GM20000 (cell line): ENCODE data around the gene CDH23.
A peak's percentile ranks its signal among the peaks of the same experiment; 100 is the strongest.

Source experiments
- DNase-seq: peaks from one replicate; pipeline ENCODE4 v3.0.0; 2012; ENCODE audit warnings: low spot score
- TF ChIP-seq, protein P1 (sequence below): IDR thresholded peaks from 2 replicates; pipeline ENCODE4 v1.5.1; 2012; ENCODE audit warnings: mild to moderate bottlenecking, control low read depth; ENCODE audit errors: extremely low read depth, missing control alignments

CDH23 gene

DNA sequence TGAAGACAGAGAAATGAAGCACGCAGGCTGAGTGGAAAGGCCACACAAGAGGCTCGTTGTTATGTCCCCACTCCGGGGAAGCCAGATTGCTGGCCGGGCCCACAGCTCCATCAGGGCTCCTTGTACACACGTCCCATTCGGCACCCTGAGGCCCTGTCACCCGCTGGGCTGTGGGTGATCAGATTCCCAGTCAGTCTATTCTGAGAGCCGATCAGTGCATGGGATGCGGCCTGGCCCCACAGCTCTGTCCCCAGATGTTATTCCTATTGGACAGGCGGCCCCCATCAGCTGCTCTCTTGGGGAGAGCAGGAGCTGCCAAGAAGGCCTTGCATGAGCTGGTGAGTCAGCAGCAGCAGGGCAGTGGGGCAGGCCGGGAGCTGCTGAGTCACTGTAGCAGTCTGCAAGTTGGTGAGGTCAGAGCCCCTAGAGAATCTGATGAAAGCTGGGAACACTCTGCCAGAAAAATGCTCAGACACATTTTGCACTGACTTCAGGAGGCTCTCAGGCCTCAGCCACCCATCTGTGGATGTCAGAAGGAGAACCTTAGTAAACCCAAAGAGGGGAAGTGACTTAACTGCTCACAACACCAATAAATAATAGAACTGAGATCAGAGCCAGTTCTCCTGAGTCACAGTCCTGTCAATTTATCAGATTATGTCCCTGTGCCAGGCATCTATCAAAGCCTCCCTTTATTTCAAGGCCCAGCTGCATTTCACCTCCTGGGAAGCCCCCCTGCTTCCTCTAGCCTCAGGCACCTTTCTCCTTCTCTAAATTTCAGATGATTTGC is 463.7 kb downstream of the CDH23 start:
- TF ChIP-seq, protein P1, sequence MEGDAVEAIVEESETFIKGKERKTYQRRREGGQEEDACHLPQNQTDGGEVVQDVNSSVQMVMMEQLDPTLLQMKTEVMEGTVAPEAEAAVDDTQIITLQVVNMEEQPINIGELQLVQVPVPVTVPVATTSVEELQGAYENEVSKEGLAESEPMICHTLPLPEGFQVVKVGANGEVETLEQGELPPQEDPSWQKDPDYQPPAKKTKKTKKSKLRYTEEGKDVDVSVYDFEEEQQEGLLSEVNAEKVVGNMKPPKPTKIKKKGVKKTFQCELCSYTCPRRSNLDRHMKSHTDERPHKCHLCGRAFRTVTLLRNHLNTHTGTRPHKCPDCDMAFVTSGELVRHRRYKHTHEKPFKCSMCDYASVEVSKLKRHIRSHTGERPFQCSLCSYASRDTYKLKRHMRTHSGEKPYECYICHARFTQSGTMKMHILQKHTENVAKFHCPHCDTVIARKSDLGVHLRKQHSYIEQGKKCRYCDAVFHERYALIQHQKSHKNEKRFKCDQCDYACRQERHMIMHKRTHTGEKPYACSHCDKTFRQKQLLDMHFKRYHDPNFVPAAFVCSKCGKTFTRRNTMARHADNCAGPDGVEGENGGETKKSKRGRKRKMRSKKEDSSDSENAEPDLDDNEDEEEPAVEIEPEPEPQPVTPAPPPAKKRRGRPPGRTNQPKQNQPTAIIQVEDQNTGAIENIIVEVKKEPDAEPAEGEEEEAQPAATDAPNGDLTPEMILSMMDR: no peak
- DNase-seq: peak; percentile 57

DNA sequence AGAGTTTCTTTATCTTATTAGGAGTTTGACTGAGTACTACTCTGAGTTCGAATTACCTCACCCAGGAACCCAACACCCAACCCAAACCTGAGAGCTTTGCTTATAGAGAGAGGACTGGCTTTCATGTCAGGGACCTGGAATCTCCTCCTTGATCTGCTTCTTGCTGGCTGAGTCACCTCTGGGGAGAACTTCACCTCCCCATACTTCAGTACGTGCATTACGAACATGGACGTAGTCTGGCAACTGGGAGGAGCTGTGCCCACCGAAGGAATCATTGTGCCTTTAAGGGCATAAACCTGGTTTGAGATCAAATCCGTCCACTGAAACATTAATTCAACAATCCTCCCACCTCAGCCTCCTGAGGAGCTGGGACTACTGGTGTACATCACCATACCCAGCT is 466.5 kb downstream of the CDH23 start:
- TF ChIP-seq, protein P1: no peak
- DNase-seq: no peak

DNA sequence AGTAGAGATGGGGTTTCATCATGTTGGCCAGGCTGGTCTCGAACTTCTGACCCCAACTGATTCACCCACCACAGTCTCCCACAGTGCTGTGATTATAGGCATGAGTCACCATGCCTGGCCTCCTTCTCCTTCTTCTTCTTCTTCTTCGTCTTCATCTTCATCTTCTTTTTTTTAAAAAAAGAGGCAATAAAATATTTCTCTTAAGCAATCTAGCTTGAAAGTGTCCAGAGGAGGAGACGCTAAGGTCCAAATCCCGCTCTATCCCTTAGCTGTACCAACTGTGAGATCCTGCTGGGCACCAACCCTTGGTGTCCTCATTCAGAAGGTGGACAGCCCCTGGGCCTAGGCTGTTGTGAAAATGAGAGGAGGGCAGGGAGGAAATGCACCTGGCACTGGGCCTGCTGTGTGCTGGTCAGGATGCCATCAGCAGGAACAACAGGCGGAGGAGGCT is 468.2 kb downstream of the CDH23 start:
- TF ChIP-seq, protein P1: no peak
- no peak for DNase-seq
